CD4-positive, alpha-beta T cell treated with Interleukin-6 for 4 hours (primary cell): ENCODE results near the gene KLHDC10.
"Not testable (repeated sequence)": the region's sequence is repeated elsewhere in the genome, so short reads cannot be mapped to it uniquely, and the experiment has no call there.

Source experiments
- DNase-seq: peaks from one replicate; pipeline ENCODE4 v3.0.0-alpha.2; 2020; ENCODE audit warnings: mixed read lengths

The KLHDC10 gene

GRCh38 chr7:130079846-130080394 is 9.6 kb downstream of the KLHDC10 start:
- DNase-seq: no peak

DNA sequence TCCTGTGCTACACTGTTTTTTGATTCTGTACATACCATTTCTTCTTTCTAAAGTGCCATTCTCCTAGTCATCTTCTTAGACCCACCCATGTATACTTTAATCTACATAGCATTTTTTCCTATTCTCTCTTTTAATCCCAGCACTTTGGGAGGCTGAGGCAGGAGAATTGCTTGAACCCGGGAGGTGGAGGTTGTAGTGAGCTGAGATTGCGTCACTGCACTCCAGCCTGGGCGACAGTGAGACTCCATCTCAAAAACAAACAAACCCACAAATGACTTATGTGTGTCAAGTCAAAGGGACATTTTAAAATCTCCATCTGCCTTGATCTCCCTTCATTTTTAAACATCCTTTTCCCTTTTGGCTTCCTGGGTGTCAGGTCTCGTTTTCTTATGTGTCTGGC is 13.2 kb downstream of the KLHDC10 start:
- DNase-seq: not testable (repeated sequence)

DNA sequence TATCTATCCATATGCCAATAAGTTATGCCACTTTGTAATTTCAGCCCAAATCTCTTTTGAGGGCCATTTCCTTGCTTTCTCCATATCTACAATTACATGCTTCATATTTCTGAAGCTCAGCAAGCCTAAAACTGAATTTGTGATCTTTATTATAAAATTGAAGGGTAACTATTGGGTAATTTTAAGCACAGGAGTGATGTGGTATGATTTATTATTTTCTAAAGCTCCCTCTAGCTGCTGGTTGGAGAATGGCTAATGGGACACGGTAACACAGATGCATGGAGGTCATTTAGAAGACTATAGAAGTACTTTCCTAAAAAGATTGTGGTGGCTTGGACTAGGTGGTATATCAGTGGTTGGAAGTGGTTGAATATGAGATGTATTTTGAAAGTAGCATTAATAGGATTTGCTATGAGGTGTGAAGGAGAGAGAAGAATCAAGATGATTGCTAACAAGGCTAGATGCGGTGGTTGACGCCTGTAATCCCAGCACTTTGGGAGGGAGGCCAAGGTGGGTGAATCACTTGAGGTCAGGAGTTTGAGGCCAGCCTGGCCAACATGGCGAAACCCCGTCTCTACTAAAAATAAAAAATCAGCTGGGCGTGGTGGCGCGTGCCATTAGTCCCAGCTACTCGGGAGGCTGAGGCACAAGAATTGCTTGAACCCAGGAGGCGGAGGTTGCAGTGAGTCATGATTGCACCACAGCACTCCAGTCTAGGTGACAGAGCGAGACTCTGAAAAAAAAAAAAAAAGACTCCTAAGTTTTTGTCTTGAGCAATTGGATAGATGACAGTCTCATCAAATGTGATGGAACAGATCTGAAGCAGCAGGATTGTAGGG is 13.9 kb downstream of the KLHDC10 start:
- no peak for DNase-seq

DNA sequence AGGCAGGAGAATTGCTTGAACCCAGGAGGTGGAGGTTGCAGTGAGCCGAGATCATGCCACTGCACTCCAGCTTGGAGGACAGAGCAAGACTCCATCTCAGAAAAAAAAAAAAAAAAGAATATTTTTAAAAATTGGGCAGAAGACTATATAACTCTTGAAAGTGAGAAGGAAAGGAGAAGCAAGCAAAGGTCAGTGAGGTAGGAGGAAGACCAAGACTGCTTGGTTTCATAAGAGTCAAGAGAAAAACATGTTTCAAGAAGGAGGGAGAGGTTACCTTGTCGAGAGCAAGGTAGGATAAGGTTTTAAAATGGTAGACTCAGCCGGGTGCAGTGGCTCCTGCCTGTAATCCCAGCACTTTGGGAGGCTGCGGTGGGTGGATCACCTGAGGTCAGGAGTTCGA is 14.9 kb downstream of the KLHDC10 start:
- not testable (repeated sequence) for DNase-seq

GRCh38 chr7:130086938-130087337 is 16.6 kb downstream of the KLHDC10 start:
- DNase-seq: no peak

DNA sequence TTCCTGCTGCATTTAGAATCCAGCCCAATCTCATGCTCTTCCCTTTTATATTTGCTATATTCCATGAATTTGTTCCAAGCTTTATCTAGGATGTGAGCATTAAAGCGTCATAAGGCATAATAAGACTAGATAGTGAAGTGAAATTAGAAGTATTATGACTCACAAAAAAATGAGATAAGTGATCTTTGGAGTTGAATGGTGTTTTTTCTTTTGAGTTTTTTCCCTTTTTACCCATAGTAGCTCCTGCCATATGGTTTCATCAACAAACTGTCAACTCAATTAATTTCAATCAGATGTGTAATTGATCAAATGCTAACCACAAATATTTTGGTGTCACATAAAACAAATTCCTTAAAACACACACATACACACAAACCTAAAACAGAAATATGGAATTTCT is 17.0 kb downstream of the KLHDC10 start:
- no peak for DNase-seq

GRCh38 chr7:130090745-130091532 is 20.6 kb downstream of the KLHDC10 start:
- DNase-seq: no peak

GRCh38 chr7:130091999-130092398 is 21.7 kb downstream of the KLHDC10 start:
- no peak for DNase-seq

DNA sequence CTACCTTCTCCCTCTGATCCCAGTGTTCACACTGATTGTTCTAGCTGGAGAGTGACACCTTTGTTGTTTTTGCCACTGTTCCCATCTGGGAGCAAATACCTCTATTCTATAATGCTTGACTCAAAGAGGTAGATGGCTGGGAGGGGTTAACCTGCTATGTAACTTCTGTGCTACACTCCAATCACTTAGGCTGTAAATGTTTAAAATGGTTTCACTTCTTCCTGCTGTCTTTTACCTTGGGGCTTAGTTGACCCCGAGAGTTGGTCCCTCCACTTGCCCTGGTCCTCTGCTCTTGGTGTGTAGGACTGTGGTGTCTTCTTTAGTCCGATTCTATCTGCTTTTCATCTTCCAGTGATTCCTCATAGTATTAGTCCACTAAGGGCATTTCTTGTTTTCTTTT is 22.3 kb downstream of the KLHDC10 start:
- no peak for DNase-seq

DNA sequence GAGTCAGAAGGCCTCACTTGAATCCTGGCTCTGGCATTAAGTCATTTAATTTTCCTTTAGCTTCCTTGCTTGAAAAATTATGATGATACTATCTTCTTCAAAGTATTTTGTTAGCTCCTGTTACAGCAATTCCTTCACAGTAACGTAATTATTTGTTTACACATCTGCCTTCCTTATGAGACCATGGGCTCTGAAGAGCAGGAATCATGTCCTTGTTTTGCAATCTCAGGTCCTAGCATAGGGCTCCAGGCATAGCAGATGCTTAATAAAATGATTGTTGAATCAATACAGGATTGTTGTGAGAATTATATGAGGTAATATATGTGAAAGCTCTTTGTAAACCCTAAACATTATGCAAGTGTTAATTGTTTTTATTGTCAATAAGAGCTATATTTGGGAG is 25.5 kb downstream of the KLHDC10 start:
- DNase-seq: no peak

- DNase-seq: no peak
These were observed 26.0 kb downstream of the KLHDC10 start for GRCh38 chr7:130096243-130096827.

GRCh38 chr7:130099331-130099730 is 29.0 kb downstream of the KLHDC10 start:
- DNase-seq: no peak

DNA sequence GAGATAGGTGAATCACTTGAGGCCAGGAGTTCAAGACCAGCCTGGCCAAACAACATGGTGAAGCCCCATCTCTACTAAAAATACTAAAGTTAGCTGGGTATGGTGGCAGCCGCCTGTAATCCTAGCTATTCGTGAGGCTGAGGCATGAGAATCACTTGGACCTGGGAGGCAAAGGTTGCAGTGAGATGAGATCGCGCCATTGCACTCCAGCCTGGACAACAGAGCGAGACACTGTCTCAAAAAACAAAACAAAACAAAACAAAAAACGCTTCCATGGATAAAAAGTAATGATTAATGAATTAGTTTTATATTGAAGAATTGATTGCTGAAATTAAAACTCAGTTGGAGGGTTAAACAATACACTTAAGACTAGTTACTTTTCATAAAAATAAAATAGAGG is 32.3 kb downstream of the KLHDC10 start:
- no peak for DNase-seq

GRCh38 chr7:130107949-130108674 is 37.8 kb downstream of the KLHDC10 start:
- no peak for DNase-seq

DNA sequence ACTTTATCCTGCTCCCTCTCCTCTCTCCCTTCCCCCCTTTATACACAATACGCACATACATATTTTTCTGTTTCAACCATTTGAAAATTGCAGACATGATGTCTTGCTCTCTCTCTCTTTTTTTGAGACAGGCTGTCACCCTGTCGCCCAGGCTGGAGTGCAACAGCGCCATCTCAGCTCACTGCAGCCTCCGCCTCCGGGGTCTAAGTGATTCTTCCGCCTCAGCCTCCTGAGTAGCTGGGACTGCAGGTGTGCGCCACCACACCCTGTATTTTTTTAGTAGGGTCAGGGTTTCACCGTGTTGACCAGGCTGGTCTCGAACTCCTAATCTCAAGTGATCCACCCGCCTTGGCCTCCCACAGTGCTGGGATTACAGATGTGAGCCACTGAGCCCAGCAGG is 38.5 kb downstream of the KLHDC10 start:
- no peak for DNase-seq

DNA sequence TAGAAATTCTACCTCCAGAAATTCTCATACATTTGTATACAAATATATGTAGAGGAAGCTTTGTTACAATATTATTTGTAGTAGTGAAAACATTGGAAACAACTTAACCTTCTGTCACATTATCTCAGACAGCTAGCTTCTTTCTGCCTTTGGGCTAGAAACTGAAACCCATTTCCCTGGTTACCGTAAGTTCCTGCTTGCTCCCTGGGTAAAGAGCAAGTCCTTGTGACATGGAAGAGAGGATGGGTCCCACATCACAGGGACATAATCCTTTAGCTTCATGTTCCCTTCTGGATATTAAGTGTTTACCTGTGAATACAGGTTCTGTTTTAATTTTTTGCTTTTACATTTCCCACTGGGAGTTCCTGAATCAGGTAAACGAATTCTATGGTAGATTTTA is 41.8 kb downstream of the KLHDC10 start:
- no peak for DNase-seq

DNA sequence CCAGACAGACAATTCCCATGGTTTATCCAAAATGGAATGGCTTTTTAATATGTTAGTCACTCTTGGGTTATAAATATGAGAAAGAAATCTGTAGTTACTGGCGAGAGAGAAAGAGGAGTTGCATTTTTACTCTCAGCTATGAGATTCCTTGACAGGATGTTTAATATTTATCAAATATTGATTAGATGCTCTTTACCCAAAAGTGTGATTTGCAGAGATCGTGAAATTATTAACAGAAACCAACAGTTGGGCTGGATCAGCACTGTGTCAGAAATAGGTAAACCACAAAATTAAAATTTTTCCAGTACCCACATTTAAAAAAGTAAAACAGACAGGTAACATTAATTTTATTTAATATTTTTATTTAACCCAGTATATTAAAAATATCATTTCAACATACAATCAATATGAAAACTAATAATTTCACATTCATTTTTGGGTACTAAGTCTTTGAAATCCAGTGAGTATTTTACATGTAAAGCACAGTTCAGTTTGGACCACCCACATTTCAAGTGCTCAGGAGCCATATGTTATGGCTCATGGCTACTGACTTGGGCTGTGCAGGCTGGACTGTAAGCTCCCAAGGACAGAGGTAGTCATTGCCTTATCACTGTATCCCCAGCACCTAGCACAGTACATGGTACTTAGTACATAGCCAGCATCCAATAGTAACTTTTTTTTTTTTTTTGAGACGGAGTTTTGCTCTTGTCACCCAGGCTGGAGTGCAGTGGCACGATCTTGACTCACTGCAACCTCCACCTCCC is 42.5 kb downstream of the KLHDC10 start:
- no peak for DNase-seq

- DNase-seq: not testable (repeated sequence)
These were observed 43.1 kb downstream of the KLHDC10 start for GRCh38 chr7:130113426-130113805.

DNA sequence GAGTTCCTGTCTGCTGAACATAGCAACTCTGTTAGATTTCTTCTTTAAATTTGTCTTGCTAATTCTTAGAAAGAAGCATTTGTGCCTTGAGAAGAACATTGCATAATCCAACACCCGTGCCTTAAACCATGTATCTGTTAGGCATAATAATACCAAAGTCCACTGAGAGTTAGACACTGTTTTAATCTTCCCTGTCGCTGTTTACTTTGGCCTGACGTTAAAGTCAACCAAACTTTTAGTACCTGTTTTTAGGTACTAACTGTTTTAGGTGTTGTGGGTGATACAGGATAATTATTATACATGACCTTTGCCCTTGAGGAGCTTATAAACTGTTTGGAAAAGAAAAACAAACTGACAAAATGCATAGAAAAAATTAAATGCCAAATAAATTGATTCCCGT is 43.6 kb downstream of the KLHDC10 start:
- DNase-seq: no peak

DNA sequence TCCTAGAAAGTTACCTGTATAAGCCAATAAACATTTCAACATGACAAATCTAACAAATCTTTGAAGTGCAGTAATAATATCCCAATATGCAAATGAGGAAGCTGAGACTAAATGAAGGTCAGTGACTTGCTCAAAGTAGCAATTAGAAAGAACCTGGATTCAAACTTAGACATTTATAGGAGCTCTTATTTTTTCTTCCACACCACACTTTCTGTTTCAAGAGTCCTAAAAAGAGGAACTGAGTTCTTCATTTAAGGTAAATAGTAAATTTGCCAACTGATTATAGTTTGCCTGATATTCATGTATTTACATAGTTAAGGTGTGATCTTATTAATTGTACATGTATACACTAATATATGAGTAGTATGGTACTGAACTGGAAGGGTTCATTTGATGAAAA is 44.0 kb downstream of the KLHDC10 start:
- DNase-seq: no peak

DNA sequence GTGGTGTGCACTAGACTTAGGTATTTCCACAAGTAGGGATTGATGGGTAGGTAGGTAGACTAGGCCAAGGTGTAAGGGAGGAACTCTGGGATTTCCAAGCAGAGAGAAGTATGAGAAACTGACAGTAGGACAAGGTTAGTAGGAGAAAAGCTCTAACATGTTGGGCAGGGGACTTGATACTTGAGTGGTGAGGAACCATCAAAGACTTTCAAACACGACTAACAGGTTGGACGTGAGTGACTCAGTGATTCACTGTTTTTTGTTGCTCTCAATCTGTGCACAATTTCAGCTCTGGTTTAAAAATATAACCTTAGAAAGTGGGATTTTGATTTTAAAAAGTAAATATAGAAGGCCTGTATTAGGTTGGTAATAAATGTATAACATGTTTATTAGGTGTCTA is 44.4 kb downstream of the KLHDC10 start:
- no peak for DNase-seq

GRCh38 chr7:130118294-130118693 is 48.0 kb downstream of the KLHDC10 start:
- DNase-seq: no peak
